MM.1S (cell line): ENCODE measurements around the gene MAST3.
A peak's percentile ranks its signal among the peaks of the same experiment; 100 is the strongest.

ENCODE experiments used
- DNase-seq: peaks from one replicate; pipeline ENCODE4 v3.0.0-alpha.2; 2015
- H2AFZ ChIP-seq: fragments of 300-600 bp; sonication (generic); 2 replicates; pipeline ENCODE4 v1.6.0; 2016; ENCODE audit warnings: antibody characterized with exemption, low read length
- H3F3A ChIP-seq: fragments of 300-600 bp; sonication (generic); 2 replicates; pipeline ENCODE4 v1.6.1; 2016; ENCODE audit warnings: mild to moderate bottlenecking, antibody characterized with exemption, low read length, moderate library complexity, mixed read lengths; ENCODE audit not compliant: insufficient read depth
- H3K27ac ChIP-seq: fragments of 300-600 bp; sonication (generic); 2 replicates; pipeline ENCODE4 v1.5.1; 2016; ENCODE audit warnings: mild to moderate bottlenecking, low read length
- H3K27me3 ChIP-seq: fragments of 300-600 bp; sonication (generic); replicated peaks from 2 replicates; pipeline ENCODE4 v1.6.0; 2016; ENCODE audit warnings: low read length; ENCODE audit not compliant: insufficient read depth
- H3K36me3 ChIP-seq: fragments of 300-600 bp; sonication (generic); replicated peaks from 2 replicates; pipeline ENCODE4 v1.6.1; 2016; ENCODE audit warnings: mild to moderate bottlenecking, low read length, mixed read lengths; ENCODE audit not compliant: insufficient read depth
- H3K4me1 ChIP-seq: fragments of 300-600 bp; sonication (generic); 2 replicates; pipeline ENCODE4 v1.6.1; 2016; ENCODE audit warnings: low read length, mixed read lengths
- H3K4me2 ChIP-seq: fragments of 300-600 bp; sonication (generic); 2 replicates; pipeline ENCODE4 v1.6.0; 2016; ENCODE audit warnings: low read depth, low read length
- H3K4me3 ChIP-seq: fragments of 300-600 bp; sonication (generic); 2 replicates; pipeline ENCODE4 v1.5.1; 2016; ENCODE audit warnings: low read length, mixed read lengths
- H3K79me2 ChIP-seq: fragments of 300-600 bp; sonication (generic); 2 replicates; pipeline ENCODE4 v1.6.1; 2016; ENCODE audit warnings: mixed run types, low read length, mixed read lengths
- H3K9ac ChIP-seq: fragments of 300-600 bp; sonication (generic); 2 replicates; pipeline ENCODE4 v1.6.1; 2016; ENCODE audit warnings: low read length, mixed read lengths
- H3K9me2 ChIP-seq: fragments of 300-600 bp; sonication (generic); replicated peaks from 2 replicates; pipeline ENCODE4 v1.6.1; 2016; ENCODE audit warnings: mild to moderate bottlenecking, low read length, mixed read lengths; ENCODE audit not compliant: insufficient read depth
- H3K9me3 ChIP-seq: fragments of 300-600 bp; sonication (generic); replicated peaks from 2 replicates; pipeline ENCODE4 v1.6.1; 2016; ENCODE audit warnings: mild to moderate bottlenecking, low read length, mixed read lengths; ENCODE audit not compliant: insufficient read depth
- H4K20me1 ChIP-seq: fragments of 300-600 bp; sonication (generic); 2 replicates; pipeline ENCODE4 v1.6.1; 2016; ENCODE audit warnings: mild to moderate bottlenecking, low read length, moderate library complexity, mixed read lengths; ENCODE audit not compliant: insufficient read depth
- CTCF ChIP-seq: fragments of 300-600 bp; sonication (generic); IDR thresholded peaks from 2 replicates; pipeline ENCODE4 v1.5.1; 2016; ENCODE audit warnings: antibody characterized with exemption, low read length, mixed read lengths
- EZH2 ChIP-seq: fragments of 300-600 bp; sonication (generic); optimal IDR thresholded peaks from 2 replicates; pipeline ENCODE3; 2017; ENCODE audit warnings: low read depth, mild to moderate bottlenecking, antibody characterized with exemption, low read length, mixed read lengths
- EZH2phosphoT487 ChIP-seq: fragments of 300-600 bp; sonication (generic); IDR thresholded peaks from 2 replicates; pipeline ENCODE4 v1.6.1; 2018; ENCODE audit warnings: antibody characterized with exemption, low read length

Gene MAST3

GRCh38 chr19:18161636-18162002, 64.0 kb downstream of the MAST3 start:
- H2AFZ ChIP-seq = 0 out of 2 replicates have a peak overlapping the region, but pooled peaks have one; percentile 61
- peak overlapping the region; percentile 40; the same call in 1 of the 2 replicates for H3K4me3 ChIP-seq
- H3K79me2 ChIP-seq = no peaks in the 10 kb centered on the region
- no peak for DNase-seq
- H3K9me2 ChIP-seq = no peaks in the 10 kb centered on the region
- H4K20me1 ChIP-seq = no peaks in the 10 kb centered on the region
- peak overlapping the region; percentile 69; the same call in 1 of the 2 replicates for H3K4me2 ChIP-seq
- H3K9ac ChIP-seq = no peak overlapping the region
- no peaks in the 10 kb centered on the region for H3K27me3 ChIP-seq
- peaks cover 4% of the 10 kb centered on the region for H3K4me1 ChIP-seq
- no peaks in the 10 kb centered on the region for H3K9me3 ChIP-seq
- TF ChIP-seq CTCF (no peak), EZH2 (no peak), EZH2phosphoT487 (no peak)
- H3F3A ChIP-seq = peaks cover 5% of the 10 kb centered on the region; the same call in 1 of the 2 replicates
- H3K27ac ChIP-seq = no peak overlapping the region
- H3K36me3 ChIP-seq = no peaks in the 10 kb centered on the region

GRCh38 chr19:18164072-18164471, 66.5 kb downstream of the MAST3 start:
- no peak overlapping the region for H3K27ac ChIP-seq
- H3K4me3 ChIP-seq = no peak overlapping the region
- H2AFZ ChIP-seq = no peak overlapping the region
- no peak overlapping the region for H3K4me2 ChIP-seq
- no peaks in the 10 kb centered on the region for H3K36me3 ChIP-seq
- TF ChIP-seq EZH2 (no peak), EZH2phosphoT487 (no peak), CTCF (no peak)
- peaks cover 4% of the 10 kb centered on the region for H3K4me1 ChIP-seq
- H3F3A ChIP-seq = peaks cover 5% of the 10 kb centered on the region; the same call in 1 of the 2 replicates
- DNase-seq = no peak
- no peaks in the 10 kb centered on the region for H3K27me3 ChIP-seq
- no peaks in the 10 kb centered on the region for H3K9me2 ChIP-seq
- H3K9me3 ChIP-seq = no peaks in the 10 kb centered on the region
- H3K79me2 ChIP-seq = no peaks in the 10 kb centered on the region
- no peaks in the 10 kb centered on the region for H4K20me1 ChIP-seq
- H3K9ac ChIP-seq = no peak overlapping the region

GRCh38 chr19:18165794-18166544, 68.4 kb downstream of the MAST3 start:
- H3K9me2 ChIP-seq = no peaks in the 10 kb centered on the region
- H3K79me2 ChIP-seq = no peaks in the 10 kb centered on the region
- TF ChIP-seq EZH2 (no peak), EZH2phosphoT487 (no peak), CTCF (no peak)
- H3K4me3 ChIP-seq = no peak overlapping the region
- no peaks in the 10 kb centered on the region for H3K27me3 ChIP-seq
- H4K20me1 ChIP-seq = no peaks in the 10 kb centered on the region
- DNase-seq = no peak
- H3K36me3 ChIP-seq = no peaks in the 10 kb centered on the region
- no peak overlapping the region for H3K9ac ChIP-seq
- H3K9me3 ChIP-seq = no peaks in the 10 kb centered on the region
- no peak overlapping the region for H3K27ac ChIP-seq
- H2AFZ ChIP-seq = no peak overlapping the region
- no peaks in the 10 kb centered on the region for H3F3A ChIP-seq
- peaks cover 4% of the 10 kb centered on the region for H3K4me1 ChIP-seq
- no peak overlapping the region for H3K4me2 ChIP-seq
